Left ventricle myocardium inferior (tissue), 1 donor: ENCODE data around the gene ADAMTS16. TPM values are rescaled to one million over a fixed set of nuclear protein-coding genes. Genes with fewer than 3 reads are reported as not detected.

Experiments used
- DNase-seq: peaks from one replicate; pipeline ENCODE4 v3.0.0-alpha.2; 2020
- H3K27ac ChIP-seq: fragments of 200-600 bp; replicated peaks from 2 replicates; pipeline ENCODE4 v1.8.0; 2021
- H3K27me3 ChIP-seq: fragments of 200-600 bp; 2 replicates; pipeline ENCODE4 v1.8.0; 2021; ENCODE audit warnings: low read depth
- H3K36me3 ChIP-seq: fragments of 200-600 bp; 2 replicates; pipeline ENCODE4 v1.8.0; 2021
- H3K4me1 ChIP-seq: fragments of 200-600 bp; 2 replicates; pipeline ENCODE4 v1.8.0; 2021
- H3K4me3 ChIP-seq: fragments of 200-600 bp; 2 replicates; pipeline ENCODE4 v1.8.0; 2021; ENCODE audit warnings: mild to moderate bottlenecking, moderate library complexity
- H3K9me3 ChIP-seq: fragments of 200-600 bp; replicated peaks from 2 replicates; pipeline ENCODE4 v1.8.0; 2021
- CTCF ChIP-seq: fragments of 200-600 bp; IDR thresholded peaks from 2 replicates; pipeline ENCODE4 v1.8.0; 2021; ENCODE audit warnings: antibody characterized with exemption, mild to moderate bottlenecking, borderline replicate concordance
- intact Hi-C: fragments of 100-400 bp; cut with micrococcal nuclease; formaldehyde crosslinking; loops from one replicate; pipeline ENCODE4 v1.11.0; 2022
- total RNA-seq: library from RNA; stranded (reverse); fragmentation: NEBNext Ultra II Directional; extraction: Animal tissue kit (Norgen Biotek cat#: 25700); gene quantifications from one replicate; pipeline ENCODE4 v1.2.1, GENCODE V29; 2021
- donor health status: DM: no; HTN: yes; CAD: no; lungs with severe emphysema.

ADAMTS16 gene
- total RNA-seq, 1 donor from 2014 or later: not detected

- intact Hi-C loops: no loop called here
- no peak for DNase-seq
- Histone ChIP-seq H3K4me3 (no peak overlapping the region), H3K9me3 (no peaks in the 10 kb centered on the region), H3K27ac (no peak overlapping the region), H3K27me3 (no peaks in the 10 kb centered on the region), H3K4me1 (peaks cover 33% of the 10 kb centered on the region), H3K36me3 (no peaks in the 10 kb centered on the region)
- no peak for TF ChIP-seq CTCF
Measured at GRCh38 chr5:5343568-5343967, 203.4 kb downstream of the ADAMTS16 start.

DNA sequence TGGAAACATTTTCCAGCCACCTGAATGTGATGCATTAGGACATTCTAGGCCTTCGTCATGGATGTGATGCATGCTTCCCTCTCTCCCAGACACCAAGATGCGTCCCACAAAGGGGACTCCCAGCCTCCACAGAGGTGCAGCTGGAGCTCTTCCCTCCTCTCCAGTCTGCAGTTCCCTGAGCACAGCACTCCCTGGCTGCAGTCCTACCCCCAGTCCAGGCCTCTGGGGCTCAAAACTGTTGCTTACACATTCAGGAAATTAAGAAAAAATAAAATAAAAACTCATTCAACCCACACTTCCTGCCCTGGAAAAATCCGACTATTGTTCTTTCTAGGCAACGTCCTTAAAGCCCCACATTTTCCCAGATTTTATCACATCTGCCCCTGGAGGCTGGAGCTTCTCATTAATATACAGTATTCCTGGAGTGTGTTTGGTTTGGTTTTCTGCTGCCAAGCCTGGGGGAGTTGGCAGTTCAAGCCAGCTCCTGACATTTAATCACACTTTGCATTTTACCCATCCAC, 204.0 kb downstream of the ADAMTS16 start:
- DNase-seq: no peak
- no peaks in the 10 kb centered on the region for H3K27me3 ChIP-seq
- no peak overlapping the region for H3K4me3 ChIP-seq
- H3K9me3 ChIP-seq: no peaks in the 10 kb centered on the region
- no peak for TF ChIP-seq CTCF
- no peaks in the 10 kb centered on the region for H3K36me3 ChIP-seq
- H3K27ac ChIP-seq: no peak overlapping the region
- intact Hi-C loops: no loop called here
- peaks cover 33% of the 10 kb centered on the region for H3K4me1 ChIP-seq

DNA sequence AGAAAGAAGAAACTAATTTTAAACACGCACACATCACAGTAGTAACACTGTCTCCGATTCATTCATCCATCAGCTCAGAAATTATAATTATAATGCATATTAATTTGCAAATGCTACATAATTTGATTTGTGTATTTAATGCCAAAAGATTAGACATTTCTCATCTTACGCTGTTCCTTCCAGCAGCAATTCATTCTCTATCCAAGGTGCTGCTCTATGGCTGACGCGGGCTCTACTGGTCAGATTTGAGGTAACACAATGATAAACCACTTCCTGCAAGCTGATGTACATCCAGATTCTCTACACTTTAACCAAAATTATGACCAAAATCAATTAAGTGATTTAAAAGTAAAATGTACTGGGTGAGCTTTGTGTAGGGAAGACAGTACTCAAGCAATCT, 204.5 kb downstream of the ADAMTS16 start:
- TF ChIP-seq CTCF: no peak
- intact Hi-C loops: no loop called here

DNA sequence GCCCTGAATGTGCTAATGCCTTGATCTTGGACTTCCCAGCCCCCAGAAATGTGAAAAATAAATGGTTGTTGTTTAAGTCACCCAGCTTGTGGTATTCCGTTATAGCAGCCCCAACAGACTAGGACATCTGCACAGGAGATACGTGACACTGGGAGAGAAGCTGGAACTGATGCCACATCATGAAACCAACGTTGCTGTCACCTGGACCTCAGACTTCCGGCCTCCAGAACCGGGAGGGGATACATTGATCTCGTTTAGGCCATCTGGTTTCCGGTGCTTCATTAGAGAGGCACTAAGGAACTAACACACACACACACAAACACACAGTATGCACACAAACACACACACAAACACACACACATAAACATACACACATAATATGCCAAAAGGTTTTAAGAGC, 207.3 kb downstream of the ADAMTS16 start:
- no peak overlapping the region for H3K4me3 ChIP-seq
- no peak for TF ChIP-seq CTCF
- intact Hi-C loops: no loop called here
- no peak for DNase-seq
- no peak overlapping the region for H3K27ac ChIP-seq
- H3K9me3 ChIP-seq: no peaks in the 10 kb centered on the region
- no peaks in the 10 kb centered on the region for H3K27me3 ChIP-seq
- peaks cover 27% of the 10 kb centered on the region for H3K4me1 ChIP-seq
- no peaks in the 10 kb centered on the region for H3K36me3 ChIP-seq

More for the DNA sequence above, 204.5 kb downstream of the ADAMTS16 start:
- Histone ChIP-seq H3K4me1 (peaks cover 33% of the 10 kb centered on the region), H3K27ac (no peak overlapping the region), H3K27me3 (no peaks in the 10 kb centered on the region), H3K9me3 (no peaks in the 10 kb centered on the region), H3K36me3 (no peaks in the 10 kb centered on the region), H3K4me3 (no peak overlapping the region)
- DNase-seq: no peak

DNA sequence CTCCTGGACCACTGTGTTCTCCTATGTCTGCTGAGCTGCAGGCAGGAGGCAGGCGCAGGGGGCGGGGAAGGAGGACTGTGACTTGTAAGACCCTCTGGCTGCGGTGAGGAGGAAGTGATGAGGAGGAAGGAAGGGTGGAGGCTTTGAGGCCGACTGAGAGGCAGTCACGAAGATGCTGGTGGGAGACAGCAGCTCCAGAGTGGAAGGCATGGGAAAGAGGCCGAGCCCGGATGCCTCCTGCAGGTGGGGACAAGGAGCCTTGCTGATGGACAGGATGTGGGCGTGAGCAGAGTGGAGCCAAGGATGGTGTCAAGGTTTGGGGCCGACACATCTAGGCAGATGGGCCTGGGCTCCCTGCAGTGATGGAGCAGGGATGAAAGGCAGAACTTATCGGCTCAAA, 208.0 kb downstream of the ADAMTS16 start:
- H3K27me3 ChIP-seq: no peaks in the 10 kb centered on the region
- no peak overlapping the region for H3K27ac ChIP-seq
- no peak overlapping the region for H3K4me3 ChIP-seq
- intact Hi-C loops: no loop called here
- H3K36me3 ChIP-seq: no peaks in the 10 kb centered on the region
- H3K9me3 ChIP-seq: no peaks in the 10 kb centered on the region
- H3K4me1 ChIP-seq: peaks cover 27% of the 10 kb centered on the region
- no peak for DNase-seq
- TF ChIP-seq CTCF: no peak
